MM.1S (cell line): Measurements from ENCODE around the gene KRTAP26-1.

ENCODE experiments used
- DNase-seq: peaks from one replicate; pipeline ENCODE4 v3.0.0-alpha.2; 2015
- H2AFZ ChIP-seq: fragments of 300-600 bp; sonication (generic); 2 replicates; pipeline ENCODE4 v1.6.0; 2016; ENCODE audit warnings: antibody characterized with exemption, low read length
- H3F3A ChIP-seq: fragments of 300-600 bp; sonication (generic); 2 replicates; pipeline ENCODE4 v1.6.1; 2016; ENCODE audit warnings: mild to moderate bottlenecking, antibody characterized with exemption, low read length, moderate library complexity, mixed read lengths; ENCODE audit not compliant: insufficient read depth
- H3K27ac ChIP-seq: fragments of 300-600 bp; sonication (generic); 2 replicates; pipeline ENCODE4 v1.5.1; 2016; ENCODE audit warnings: mild to moderate bottlenecking, low read length
- H3K27me3 ChIP-seq: fragments of 300-600 bp; sonication (generic); replicated peaks from 2 replicates; pipeline ENCODE4 v1.6.0; 2016; ENCODE audit warnings: low read length; ENCODE audit not compliant: insufficient read depth
- H3K36me3 ChIP-seq: fragments of 300-600 bp; sonication (generic); replicated peaks from 2 replicates; pipeline ENCODE4 v1.6.1; 2016; ENCODE audit warnings: mild to moderate bottlenecking, low read length, mixed read lengths; ENCODE audit not compliant: insufficient read depth
- H3K4me1 ChIP-seq: fragments of 300-600 bp; sonication (generic); 2 replicates; pipeline ENCODE4 v1.6.1; 2016; ENCODE audit warnings: low read length, mixed read lengths
- H3K4me2 ChIP-seq: fragments of 300-600 bp; sonication (generic); 2 replicates; pipeline ENCODE4 v1.6.0; 2016; ENCODE audit warnings: low read depth, low read length
- H3K4me3 ChIP-seq: fragments of 300-600 bp; sonication (generic); 2 replicates; pipeline ENCODE4 v1.5.1; 2016; ENCODE audit warnings: low read length, mixed read lengths
- H3K79me2 ChIP-seq: fragments of 300-600 bp; sonication (generic); 2 replicates; pipeline ENCODE4 v1.6.1; 2016; ENCODE audit warnings: mixed run types, low read length, mixed read lengths
- H3K9ac ChIP-seq: fragments of 300-600 bp; sonication (generic); 2 replicates; pipeline ENCODE4 v1.6.1; 2016; ENCODE audit warnings: low read length, mixed read lengths
- H3K9me2 ChIP-seq: fragments of 300-600 bp; sonication (generic); replicated peaks from 2 replicates; pipeline ENCODE4 v1.6.1; 2016; ENCODE audit warnings: mild to moderate bottlenecking, low read length, mixed read lengths; ENCODE audit not compliant: insufficient read depth
- H3K9me3 ChIP-seq: fragments of 300-600 bp; sonication (generic); replicated peaks from 2 replicates; pipeline ENCODE4 v1.6.1; 2016; ENCODE audit warnings: mild to moderate bottlenecking, low read length, mixed read lengths; ENCODE audit not compliant: insufficient read depth
- H4K20me1 ChIP-seq: fragments of 300-600 bp; sonication (generic); 2 replicates; pipeline ENCODE4 v1.6.1; 2016; ENCODE audit warnings: mild to moderate bottlenecking, low read length, moderate library complexity, mixed read lengths; ENCODE audit not compliant: insufficient read depth
- EZH2 ChIP-seq: fragments of 300-600 bp; sonication (generic); optimal IDR thresholded peaks from 2 replicates; pipeline ENCODE3; 2017; ENCODE audit warnings: low read depth, mild to moderate bottlenecking, antibody characterized with exemption, low read length, mixed read lengths
- EZH2phosphoT487 ChIP-seq: fragments of 300-600 bp; sonication (generic); IDR thresholded peaks from 2 replicates; pipeline ENCODE4 v1.6.1; 2018; ENCODE audit warnings: antibody characterized with exemption, low read length
- TF ChIP-seq, protein P1 (sequence below): fragments of 300-600 bp; sonication (generic); IDR thresholded peaks from 2 replicates; pipeline ENCODE4 v1.5.1; 2016; ENCODE audit warnings: antibody characterized with exemption, low read length, mixed read lengths

The KRTAP26-1 gene

DNA sequence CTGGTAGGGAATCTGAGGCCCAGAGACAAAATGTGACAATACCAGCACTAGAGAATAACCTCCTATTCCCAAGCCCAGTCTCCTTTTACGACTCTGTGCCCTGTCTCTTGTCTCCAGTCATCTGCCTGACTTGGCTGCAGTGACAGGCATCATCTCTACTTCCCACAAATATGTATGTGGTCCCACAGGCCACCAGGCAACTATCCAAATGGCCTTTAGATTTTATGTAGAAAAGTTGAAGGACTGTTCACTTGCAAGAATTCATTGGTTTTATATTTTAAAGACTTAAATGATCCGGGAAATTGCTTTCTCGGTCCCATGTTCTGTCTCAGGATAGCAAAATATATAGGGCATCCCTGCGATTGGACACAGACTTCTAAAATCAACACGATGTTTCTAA, 49.0 kb downstream of the KRTAP26-1 start:
- Histone ChIP-seq H3K79me2 (no peaks in the 10 kb centered on the region), H3K4me2 (no peak overlapping the region), H3F3A (no peaks in the 10 kb centered on the region), H3K9me3 (no peaks in the 10 kb centered on the region), H2AFZ (no peak overlapping the region), H3K27ac (no peak overlapping the region), H3K9me2 (no peaks in the 10 kb centered on the region; the same call in 1 of the 2 replicates), H3K4me3 (no peak overlapping the region), H3K36me3 (no peaks in the 10 kb centered on the region), H3K9ac (no peak overlapping the region), H3K27me3 (no peaks in the 10 kb centered on the region), H3K4me1 (no peaks in the 10 kb centered on the region), H4K20me1 (no peaks in the 10 kb centered on the region)
- TF ChIP-seq EZH2 (no peak), EZH2phosphoT487 (no peak)
- TF ChIP-seq, protein P1, sequence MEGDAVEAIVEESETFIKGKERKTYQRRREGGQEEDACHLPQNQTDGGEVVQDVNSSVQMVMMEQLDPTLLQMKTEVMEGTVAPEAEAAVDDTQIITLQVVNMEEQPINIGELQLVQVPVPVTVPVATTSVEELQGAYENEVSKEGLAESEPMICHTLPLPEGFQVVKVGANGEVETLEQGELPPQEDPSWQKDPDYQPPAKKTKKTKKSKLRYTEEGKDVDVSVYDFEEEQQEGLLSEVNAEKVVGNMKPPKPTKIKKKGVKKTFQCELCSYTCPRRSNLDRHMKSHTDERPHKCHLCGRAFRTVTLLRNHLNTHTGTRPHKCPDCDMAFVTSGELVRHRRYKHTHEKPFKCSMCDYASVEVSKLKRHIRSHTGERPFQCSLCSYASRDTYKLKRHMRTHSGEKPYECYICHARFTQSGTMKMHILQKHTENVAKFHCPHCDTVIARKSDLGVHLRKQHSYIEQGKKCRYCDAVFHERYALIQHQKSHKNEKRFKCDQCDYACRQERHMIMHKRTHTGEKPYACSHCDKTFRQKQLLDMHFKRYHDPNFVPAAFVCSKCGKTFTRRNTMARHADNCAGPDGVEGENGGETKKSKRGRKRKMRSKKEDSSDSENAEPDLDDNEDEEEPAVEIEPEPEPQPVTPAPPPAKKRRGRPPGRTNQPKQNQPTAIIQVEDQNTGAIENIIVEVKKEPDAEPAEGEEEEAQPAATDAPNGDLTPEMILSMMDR: no peak
- DNase-seq: no peak

DNA sequence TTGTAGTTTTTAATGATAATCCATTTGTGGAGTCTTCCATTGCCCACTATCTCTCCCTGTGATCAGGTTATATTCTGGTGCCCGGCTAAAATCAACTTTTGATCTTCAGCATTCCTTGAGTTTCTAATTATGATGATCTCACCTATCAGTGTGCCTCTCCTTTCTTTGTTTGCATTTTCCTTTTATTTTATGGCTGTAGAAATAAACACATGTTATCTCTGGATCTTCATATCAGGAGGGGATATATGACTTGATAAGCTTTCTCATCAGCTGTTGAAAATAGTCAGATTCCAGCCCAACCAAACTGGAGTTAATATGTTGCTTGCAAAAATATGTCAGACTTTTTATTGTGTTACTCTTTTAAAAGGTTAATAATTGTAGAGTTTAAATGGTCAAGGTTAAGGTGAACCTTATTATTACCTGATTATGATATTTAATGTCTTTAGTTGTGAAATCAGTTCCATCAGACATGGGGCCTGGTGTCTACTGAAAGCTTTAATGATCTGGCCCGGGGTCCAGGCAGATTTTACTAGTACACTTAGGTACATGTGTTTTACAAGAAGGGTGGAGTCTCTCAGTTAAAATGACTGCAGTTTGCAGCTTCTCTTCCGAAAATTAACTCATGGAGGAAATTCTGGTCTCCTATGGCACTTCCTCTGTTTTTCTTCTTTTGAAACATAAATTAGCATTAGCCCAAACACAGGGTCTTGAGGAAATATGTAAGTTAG, 50.1 kb downstream of the KRTAP26-1 start:
- TF ChIP-seq EZH2phosphoT487: no peak
- TF ChIP-seq, protein P1: no peak
- no peak for TF ChIP-seq EZH2
- Histone ChIP-seq H3K9me3 (no peaks in the 10 kb centered on the region), H4K20me1 (no peaks in the 10 kb centered on the region), H3K4me2 (no peak overlapping the region), H3K9me2 (no peaks in the 10 kb centered on the region), H3K4me3 (no peak overlapping the region), H3K79me2 (no peaks in the 10 kb centered on the region), H3K36me3 (no peaks in the 10 kb centered on the region), H3K4me1 (no peaks in the 10 kb centered on the region), H3F3A (no peaks in the 10 kb centered on the region), H3K27me3 (no peaks in the 10 kb centered on the region), H2AFZ (no peak overlapping the region), H3K9ac (no peak overlapping the region), H3K27ac (no peak overlapping the region)
- DNase-seq: no peak
